HepG2 (cell line): ENCODE results near the gene KNL1. TPM values are rescaled to one million over a fixed set of nuclear protein-coding genes. Genes with fewer than 3 reads are reported as not detected.
A peak's percentile ranks its signal among the peaks of the same experiment; 100 is the strongest.

Experiments used
- EHMT2 ChIP-seq: fragments of 200-600 bp; sonication (generic); IDR thresholded peaks from 2 replicates; pipeline ENCODE4 v1.7.0; 2017; ENCODE audit warnings: antibody characterized with exemption, low read depth, low read length, borderline replicate concordance
- FOXO4 ChIP-seq: sonication (generic); formaldehyde crosslinking; conservative IDR thresholded peaks from 2 replicates; pipeline ENCODE4 v1.8.1; 2023; ENCODE audit warnings: missing genetic modification reagents
- HMGXB4 ChIP-seq, 2 experiments: sonication (generic) in 1 of 2; formaldehyde crosslinking in 1 of 2; IDR thresholded peaks; 2 replicates each; pipeline versions ENCODE4 v1.4.0 to v1.6.1; 2018 to 2020; ENCODE audit warnings: missing genetic modification reagents in 2 of 2, borderline replicate concordance in 1 of 2, low read depth in 1 of 2, mild to moderate bottlenecking in 1 of 2, missing biosample characterization in 1 of 2
- JUNB ChIP-seq: sonication (generic); formaldehyde crosslinking; IDR thresholded peaks from 2 replicates; pipeline ENCODE4 v1.8.0; 2022; ENCODE audit warnings: missing genetic modification reagents, mild to moderate bottlenecking, borderline replicate concordance
- KDM5B ChIP-seq: sonication (generic); formaldehyde crosslinking; IDR thresholded peaks from 2 replicates; pipeline ENCODE4 v1.4.0; 2020; ENCODE audit warnings: missing genetic modification reagents, mild to moderate bottlenecking, borderline replicate concordance
- MED8 ChIP-seq: sonication (generic); formaldehyde crosslinking; IDR thresholded peaks from 2 replicates; pipeline ENCODE4 v1.8.1; 2023; ENCODE audit warnings: mild to moderate bottlenecking, missing genetic modification reagents; ENCODE audit not compliant: insufficient replicate concordance
- MEIS1 ChIP-seq: sonication (generic); formaldehyde crosslinking; IDR thresholded peaks from 2 replicates; pipeline ENCODE4 v1.9.0; 2021; ENCODE audit warnings: mild to moderate bottlenecking, missing genetic modification reagents, moderate library complexity, borderline replicate concordance
- MXD1 ChIP-seq: sonication (generic); formaldehyde crosslinking; IDR thresholded peaks from 2 replicates; pipeline ENCODE4 v1.4.0; 2020; ENCODE audit warnings: mild to moderate bottlenecking, missing genetic modification reagents
- NCOR1 ChIP-seq: fragments of 200-600 bp; sonication (generic); IDR thresholded peaks from 2 replicates; pipeline ENCODE4 v1.7.0; 2017; ENCODE audit warnings: antibody characterized with exemption, low read length, borderline replicate concordance
- NFAT5 ChIP-seq: sonication (generic); formaldehyde crosslinking; IDR thresholded peaks from 2 replicates; pipeline ENCODE4 v1.4.0; 2020; ENCODE audit warnings: missing genetic modification reagents
- SMARCC2 ChIP-seq: fragments of 450-650 bp; IDR thresholded peaks from 2 replicates; pipeline ENCODE4 v1.6.1; 2017; ENCODE audit warnings: antibody characterized with exemption, mild to moderate bottlenecking
- THRA ChIP-seq: sonication (generic); formaldehyde crosslinking; IDR thresholded peaks from 2 replicates; pipeline ENCODE4 v1.4.0; 2020; ENCODE audit warnings: missing genetic modification reagents, borderline replicate concordance
- TSC22D2 ChIP-seq: sonication (generic); formaldehyde crosslinking; IDR thresholded peaks from 2 replicates; pipeline ENCODE4 v1.5.1; 2020; ENCODE audit warnings: missing genetic modification reagents, mild to moderate bottlenecking, borderline replicate concordance
- ZFAT ChIP-seq: sonication (generic); formaldehyde crosslinking; conservative IDR thresholded peaks from 2 replicates; pipeline ENCODE4 v1.8.1; 2023; ENCODE audit warnings: missing genetic modification reagents, inconsistent platforms
- ZNF205 ChIP-seq: IDR thresholded peaks from 2 replicates; pipeline ENCODE4 v1.6.1; 2018; ENCODE audit warnings: missing biosample characterization, missing genetic modification reagents
- ZNF879 ChIP-seq: sonication (generic); formaldehyde crosslinking; IDR thresholded peaks from 2 replicates; pipeline ENCODE4 v1.8.1; 2023; ENCODE audit warnings: missing genetic modification reagents
- polyA plus RNA-seq, 8 experiments: library from polyadenylated mRNA; depleted of rRNA in 3 of 8; stranded (reverse) in 7 of 8; unstranded in 1 of 8; fragments of >200 nt; fragmentation: Illumina TruSeq in 4 of 8; extraction: Trizol in 4 of 8; gene quantifications; 2 replicates each; pipeline versions ENCODE4 v1.2.1 to v1.2.3, GENCODE V29; 2011 to 2016; ENCODE audit warnings: low read depth in 4 of 8, missing spikeins in 1 of 8, mixed read lengths in 1 of 8; ENCODE audit not compliant: insufficient read depth in 1 of 8
- total RNA-seq, 5 experiments: library from RNA; depleted of rRNA; stranded (reverse); fragments of >200 nt; fragmentation: Illumina TruSeq; extraction: Trizol; gene quantifications; 2 replicates each; pipeline ENCODE4 v1.2.3, GENCODE V29; 2016; ENCODE audit warnings: low read depth in 1 of 5

Gene KNL1
- total and polyA plus RNA-seq, 2 of the 13 experiments (the other 11 are each of a cell fraction or from before 2014, with no cell fraction given), result 8.0 to 21.4 TPM

- TF ChIP-seq NFAT5 (no peak), ZNF879 (CRISPR knock-in tag) (no peak), EHMT2 (peak; percentile 50; the same call in 1 of the 2 replicates), MED8 (CRISPR knock-in tag) (no peak), JUNB (CRISPR knock-in tag) (peak; percentile 36; the same call in 1 of the 2 replicates), NCOR1 (peak; percentile 88), TSC22D2 (0 out of 2 replicates have a peak, but pooled peaks have one; percentile 42), SMARCC2 (no peak), MXD1 (CRISPR knock-in tag) (peak; percentile 65; the same call in 1 of the 2 replicates), THRA (CRISPR knock-in tag) (peak; percentile 60; the same call in 1 of the 2 replicates), ZNF205 (CRISPR knock-in tag) (peak; percentile 32; the same call in 1 of the 2 replicates), HMGXB4 (CRISPR knock-in tag; IDR thresholded peaks at IDR 0.05; ENCODE audit: borderline replicate concordance in 1 of 2, low read depth in 1 of 2) (peak; percentile 98), KDM5B (CRISPR knock-in tag) (no peak; the same call in 1 of the 2 replicates), MEIS1 (CRISPR knock-in tag) (peak; percentile 62; the same call in 1 of the 2 replicates), FOXO4 (CRISPR knock-in tag) (no peak), ZFAT (CRISPR knock-in tag) (no peak)
Observed at GRCh38 chr15:40593588-40594428, at the start of gene KNL1 (continued).
